ENCODE data around the gene SP8. TPM values are rescaled to one million over a fixed set of nuclear protein-coding genes. Genes with fewer than 3 reads are reported as not detected.
A peak's percentile ranks its signal among the peaks of the same experiment; 100 is the strongest.

The SP8 gene
- polyA plus RNA-seq, 1 of the 3 experiments (the other 2 are of a cell fraction) = not detected

DNA sequence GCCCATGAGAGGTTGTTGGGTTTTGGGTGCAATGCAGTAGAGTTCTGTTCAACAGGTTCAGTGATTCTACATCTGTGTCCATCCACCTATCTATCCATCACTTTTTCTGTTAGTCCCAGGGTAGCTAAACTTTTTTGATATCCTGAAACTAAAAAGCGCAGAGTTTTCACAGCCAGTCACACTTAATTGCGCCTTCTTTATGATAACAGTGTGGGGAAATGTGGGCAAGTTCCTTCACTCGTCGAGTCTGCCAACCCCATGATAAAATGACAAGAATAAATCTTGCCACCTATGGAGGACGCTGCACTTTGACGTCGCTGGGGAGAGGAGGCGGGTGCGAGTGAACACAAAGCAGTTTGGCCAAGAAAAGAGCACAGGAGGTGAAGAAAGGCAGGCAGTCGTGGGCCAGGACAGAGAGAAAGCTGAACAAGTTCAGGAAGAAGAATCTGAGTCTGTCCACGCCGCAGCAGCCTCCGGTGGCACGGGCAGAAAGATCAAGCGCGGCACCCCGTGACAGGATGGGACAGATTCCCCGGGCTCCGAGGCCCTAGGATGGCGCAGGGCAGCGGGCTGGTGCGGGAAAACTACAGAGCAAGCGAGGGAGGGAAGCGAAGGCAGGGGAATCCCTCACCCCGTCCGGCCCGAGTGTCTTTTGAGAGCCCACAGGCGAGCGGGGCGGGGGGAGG is 9.2 kb downstream of the SP8 start:
- Histone ChIP-seq H3K36me3 (replicated peaks in 1 of 2; ENCODE audit: control insufficient read depth in 1 of 2, insufficient read depth in 2 of 2, low read length in 1 of 2) (no peaks in the 10 kb centered on the region), H3K79me2 (ENCODE audit: insufficient read depth) (no peaks in the 10 kb centered on the region), H3K4me3 (ENCODE audit: low read depth in 2 of 2, low read length in 1 of 2) (peak overlapping the region in 1 of 2 experiments; percentile 43; a peak in 2 of 4 replicates), H3K9ac (no peak overlapping the region), H4K20me1 (ENCODE audit: insufficient read depth) (no peaks in the 10 kb centered on the region), H3K27ac (ENCODE audit: low read depth in 2 of 2, low read length in 1 of 2) (no peak overlapping the region), H3K27me3 (ENCODE audit: insufficient read depth) (peaks cover 77% of the 10 kb centered on the region), H2AFZ (ENCODE audit: low read depth) (no peak overlapping the region), H3K4me1 (ENCODE audit: control insufficient read depth in 1 of 2, insufficient read depth in 2 of 2, low read depth in 1 of 2, low read length in 1 of 2) (no peaks in the 10 kb centered on the region; a peak in 1 of 4 replicates), H3K9me2 (no peaks in the 10 kb centered on the region), H3K9me3 (no peaks in the 10 kb centered on the region), H3F3A (replicated peaks; ENCODE audit: insufficient read depth) (no peaks in the 10 kb centered on the region), H3K4me2 (peak overlapping the region; percentile 76)
- ChIA-PET POLR2A (no interaction called here), CTCF (interaction anchor here (0.7 to 7.5 kb wide), 13 partner anchors 12 to 1338 kb away, joined by 3 to 68 read pairs (median 4); no protein-coding TSS in a partner anchor)
- WGBS (ENCODE audit: low lambda C conversion rate) = 14% methylated on average over 30 of the region's 30 CpGs
- no peak for DNase-seq
- TF ChIP-seq, protein P1, sequence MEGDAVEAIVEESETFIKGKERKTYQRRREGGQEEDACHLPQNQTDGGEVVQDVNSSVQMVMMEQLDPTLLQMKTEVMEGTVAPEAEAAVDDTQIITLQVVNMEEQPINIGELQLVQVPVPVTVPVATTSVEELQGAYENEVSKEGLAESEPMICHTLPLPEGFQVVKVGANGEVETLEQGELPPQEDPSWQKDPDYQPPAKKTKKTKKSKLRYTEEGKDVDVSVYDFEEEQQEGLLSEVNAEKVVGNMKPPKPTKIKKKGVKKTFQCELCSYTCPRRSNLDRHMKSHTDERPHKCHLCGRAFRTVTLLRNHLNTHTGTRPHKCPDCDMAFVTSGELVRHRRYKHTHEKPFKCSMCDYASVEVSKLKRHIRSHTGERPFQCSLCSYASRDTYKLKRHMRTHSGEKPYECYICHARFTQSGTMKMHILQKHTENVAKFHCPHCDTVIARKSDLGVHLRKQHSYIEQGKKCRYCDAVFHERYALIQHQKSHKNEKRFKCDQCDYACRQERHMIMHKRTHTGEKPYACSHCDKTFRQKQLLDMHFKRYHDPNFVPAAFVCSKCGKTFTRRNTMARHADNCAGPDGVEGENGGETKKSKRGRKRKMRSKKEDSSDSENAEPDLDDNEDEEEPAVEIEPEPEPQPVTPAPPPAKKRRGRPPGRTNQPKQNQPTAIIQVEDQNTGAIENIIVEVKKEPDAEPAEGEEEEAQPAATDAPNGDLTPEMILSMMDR (IDR thresholded peaks at IDR 0.05) = no peak
- no peak for TF ChIP-seq SMC3 (IDR thresholded peaks at IDR 0.05; ENCODE audit: low read depth, low read length)
- no peak for TF ChIP-seq RFX5 (IDR thresholded peaks at IDR 0.05; ENCODE audit: low read length)
- TF ChIP-seq TCF12 (IDR thresholded peaks at IDR 0.05) = no peak
- TF ChIP-seq MXI1 (IDR thresholded peaks at IDR 0.05; ENCODE audit: low read depth, low read length) = no peak
- TF ChIP-seq, protein P2, sequence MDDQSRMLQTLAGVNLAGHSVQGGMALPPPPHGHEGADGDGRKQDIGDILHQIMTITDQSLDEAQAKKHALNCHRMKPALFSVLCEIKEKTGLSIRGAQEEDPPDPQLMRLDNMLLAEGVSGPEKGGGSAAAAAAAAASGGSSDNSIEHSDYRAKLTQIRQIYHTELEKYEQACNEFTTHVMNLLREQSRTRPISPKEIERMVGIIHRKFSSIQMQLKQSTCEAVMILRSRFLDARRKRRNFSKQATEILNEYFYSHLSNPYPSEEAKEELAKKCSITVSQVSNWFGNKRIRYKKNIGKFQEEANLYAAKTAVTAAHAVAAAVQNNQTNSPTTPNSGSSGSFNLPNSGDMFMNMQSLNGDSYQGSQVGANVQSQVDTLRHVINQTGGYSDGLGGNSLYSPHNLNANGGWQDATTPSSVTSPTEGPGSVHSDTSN (IDR thresholded peaks at IDR 0.05) = no peak
- no peak for TF ChIP-seq GATA2 (CRISPR knock-in tag; IDR thresholded peaks at IDR 0.05)
- TF ChIP-seq JUND (IDR thresholded peaks at IDR 0.05) = no peak
- TF ChIP-seq, protein P3, sequence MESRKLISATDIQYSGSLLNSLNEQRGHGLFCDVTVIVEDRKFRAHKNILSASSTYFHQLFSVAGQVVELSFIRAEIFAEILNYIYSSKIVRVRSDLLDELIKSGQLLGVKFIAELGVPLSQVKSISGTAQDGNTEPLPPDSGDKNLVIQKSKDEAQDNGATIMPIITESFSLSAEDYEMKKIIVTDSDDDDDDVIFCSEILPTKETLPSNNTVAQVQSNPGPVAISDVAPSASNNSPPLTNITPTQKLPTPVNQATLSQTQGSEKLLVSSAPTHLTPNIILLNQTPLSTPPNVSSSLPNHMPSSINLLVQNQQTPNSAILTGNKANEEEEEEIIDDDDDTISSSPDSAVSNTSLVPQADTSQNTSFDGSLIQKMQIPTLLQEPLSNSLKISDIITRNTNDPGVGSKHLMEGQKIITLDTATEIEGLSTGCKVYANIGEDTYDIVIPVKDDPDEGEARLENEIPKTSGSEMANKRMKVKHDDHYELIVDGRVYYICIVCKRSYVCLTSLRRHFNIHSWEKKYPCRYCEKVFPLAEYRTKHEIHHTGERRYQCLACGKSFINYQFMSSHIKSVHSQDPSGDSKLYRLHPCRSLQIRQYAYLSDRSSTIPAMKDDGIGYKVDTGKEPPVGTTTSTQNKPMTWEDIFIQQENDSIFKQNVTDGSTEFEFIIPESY (IDR thresholded peaks at IDR 0.05; ENCODE audit: borderline replicate concordance, low read depth) = no peak
- no peak for TF ChIP-seq RCOR1 (IDR thresholded peaks at IDR 0.05; ENCODE audit: low read length)
- TF ChIP-seq YY1 (IDR thresholded peaks at IDR 0.05; ENCODE audit: low read depth) = no peak

DNA sequence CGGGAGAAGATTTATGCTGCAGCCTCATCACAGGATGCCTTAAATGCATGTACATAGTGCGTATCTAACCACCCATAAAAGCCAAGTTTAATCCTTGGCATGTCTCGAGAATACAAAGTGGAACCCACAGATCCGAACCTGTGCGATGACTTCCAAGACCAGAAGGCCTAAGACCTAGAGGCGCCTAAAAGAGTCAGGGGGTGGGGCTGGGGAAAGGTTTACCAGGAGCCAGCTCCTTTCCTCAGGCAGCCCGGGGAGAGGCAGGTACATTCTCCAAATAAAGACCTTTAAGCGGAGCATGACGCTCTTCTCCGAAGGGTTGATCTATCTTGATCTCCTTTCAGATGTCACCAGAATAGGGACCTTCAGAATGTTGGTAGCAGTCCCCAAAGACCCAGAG is 9.7 kb downstream of the SP8 start:
- H3K9ac ChIP-seq = no peak overlapping the region
- no peak overlapping the region for H3K4me2 ChIP-seq
- no peak overlapping the region for H2AFZ ChIP-seq (ENCODE audit: low read depth)
- no peak overlapping the region for H3K27ac ChIP-seq (ENCODE audit: low read depth in 2 of 2, low read length in 1 of 2)
- H3F3A ChIP-seq (replicated peaks; ENCODE audit: insufficient read depth) = no peaks in the 10 kb centered on the region
- no peaks in the 10 kb centered on the region for H4K20me1 ChIP-seq (ENCODE audit: insufficient read depth)
- H3K4me1 ChIP-seq (ENCODE audit: control insufficient read depth in 1 of 2, insufficient read depth in 2 of 2, low read depth in 1 of 2, low read length in 1 of 2) = no peaks in the 10 kb centered on the region; a peak in 1 of 4 replicates
- CTCF ChIA-PET = interaction anchor here (0.7 to 7.5 kb wide), 14 partner anchors 12 to 1337 kb away, joined by 3 to 68 read pairs (median 4); no protein-coding TSS in a partner anchor
- no peak for DNase-seq
- peaks cover 71% of the 10 kb centered on the region for H3K27me3 ChIP-seq (ENCODE audit: insufficient read depth)
- H3K9me3 ChIP-seq = no peaks in the 10 kb centered on the region
- no peaks in the 10 kb centered on the region for H3K36me3 ChIP-seq (replicated peaks in 1 of 2; ENCODE audit: control insufficient read depth in 1 of 2, insufficient read depth in 2 of 2, low read length in 1 of 2)
- WGBS (ENCODE audit: low lambda C conversion rate) = 31% methylated on average over 10 of the region's 10 CpGs
- H3K9me2 ChIP-seq = no peaks in the 10 kb centered on the region
- POLR2A ChIA-PET = no interaction called here
- H3K4me3 ChIP-seq (ENCODE audit: low read depth in 2 of 2, low read length in 1 of 2) = no peak overlapping the region
- H3K79me2 ChIP-seq (ENCODE audit: insufficient read depth) = no peaks in the 10 kb centered on the region
- TF ChIP-seq RXRA (IDR thresholded peaks at IDR 0.05; ENCODE audit: borderline replicate concordance, low read depth) = no peak
- no peak for TF ChIP-seq TAF1 (IDR thresholded peaks at IDR 0.05; ENCODE audit: borderline replicate concordance, low read depth, low read length)
- TF ChIP-seq JUND (IDR thresholded peaks at IDR 0.05) = no peak
- TF ChIP-seq POLR2AphosphoS5 (IDR thresholded peaks at IDR 0.05; ENCODE audit: low read depth, low read length) = no peak
- TF ChIP-seq, protein P4, sequence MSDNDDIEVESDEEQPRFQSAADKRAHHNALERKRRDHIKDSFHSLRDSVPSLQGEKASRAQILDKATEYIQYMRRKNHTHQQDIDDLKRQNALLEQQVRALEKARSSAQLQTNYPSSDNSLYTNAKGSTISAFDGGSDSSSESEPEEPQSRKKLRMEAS (IDR thresholded peaks at IDR 0.05; ENCODE audit: low read depth) = no peak
- no peak for TF ChIP-seq GABPA (IDR thresholded peaks at IDR 0.05; ENCODE audit: low read depth)
- TF ChIP-seq, protein P5, sequence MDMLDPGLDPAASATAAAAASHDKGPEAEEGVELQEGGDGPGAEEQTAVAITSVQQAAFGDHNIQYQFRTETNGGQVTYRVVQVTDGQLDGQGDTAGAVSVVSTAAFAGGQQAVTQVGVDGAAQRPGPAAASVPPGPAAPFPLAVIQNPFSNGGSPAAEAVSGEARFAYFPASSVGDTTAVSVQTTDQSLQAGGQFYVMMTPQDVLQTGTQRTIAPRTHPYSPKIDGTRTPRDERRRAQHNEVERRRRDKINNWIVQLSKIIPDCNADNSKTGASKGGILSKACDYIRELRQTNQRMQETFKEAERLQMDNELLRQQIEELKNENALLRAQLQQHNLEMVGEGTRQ (IDR thresholded peaks at IDR 0.05; ENCODE audit: borderline replicate concordance, low read depth, low read length) = no peak
- TF ChIP-seq RFX5 (IDR thresholded peaks at IDR 0.05; ENCODE audit: low read length) = no peak
- TF ChIP-seq, protein P1 (IDR thresholded peaks at IDR 0.05) = no peak
- no peak for TF ChIP-seq RCOR1 (IDR thresholded peaks at IDR 0.05; ENCODE audit: low read length)
- no peak for TF ChIP-seq TEAD4 (IDR thresholded peaks at IDR 0.05; ENCODE audit: borderline replicate concordance, insufficient read depth)
- no peak for TF ChIP-seq ELF1 (IDR thresholded peaks at IDR 0.05)
